WTC11 (cell line): ENCODE data around the gene MORC2. TPM values are rescaled to one million over a fixed set of nuclear protein-coding genes. Genes with fewer than 3 reads are reported as not detected.

Experiments used
- ATAC-seq: fragments of 200-7000 bp; cut with Tn5 transposase; 2 replicates; pipeline ENCODE4 v1.10.0; 2021; ENCODE audit warnings: mild to moderate bottlenecking, moderate library complexity
- CTCF ChIA-PET: fragments of 300-600 bp; sonication (Branson Sonifier 250); formaldehyde crosslinking; loops from one replicate; lab custom pipeline; 2021; ENCODE audit warnings: antibody characterized with exemption; lab: Charles Lee
- POLR2A ChIA-PET: fragments of 350-600 bp; sonication (Branson Sonifier 250); formaldehyde crosslinking; loops from one replicate; lab custom pipeline; 2021; ENCODE audit warnings: antibody characterized with exemption; lab: Charles Lee
- DNase-seq: peaks from one replicate; pipeline ENCODE4 v3.0.0; 2021; ENCODE audit warnings: low spot score
- H3K27ac Mint-ChIP-seq: 2 replicates; pipeline ENCODE4 v1.8.0; 2021; ENCODE audit warnings: mixed read lengths
- H3K27me3 Mint-ChIP-seq: 2 replicates; pipeline ENCODE4 v1.8.0; 2021; ENCODE audit warnings: low read depth, mild to moderate bottlenecking, moderate library complexity, mixed read lengths
- H3K36me3 Mint-ChIP-seq: 2 replicates; pipeline ENCODE4 v1.8.0; 2021; ENCODE audit warnings: mixed read lengths
- H3K4me1 Mint-ChIP-seq: 2 replicates; pipeline ENCODE4 v1.8.0; 2022; ENCODE audit warnings: mixed read lengths
- H3K4me3 Mint-ChIP-seq: 2 replicates; pipeline ENCODE4 v1.8.0; 2021; ENCODE audit warnings: mild to moderate bottlenecking, moderate library complexity, mixed read lengths
- H3K9me3 Mint-ChIP-seq: 2 replicates; pipeline ENCODE4 v1.8.0; 2021; ENCODE audit warnings: mixed read lengths
- ATF1 ChIP-seq: sonication (generic); formaldehyde crosslinking; IDR thresholded peaks from 2 replicates; pipeline ENCODE4 v1.8.1; 2023; ENCODE audit warnings: mild to moderate bottlenecking, moderate library complexity, missing genetic modification reagents
- GRHL2 ChIP-seq: fragments of 250-450 bp; sonication (Bioruptor Pico); IDR thresholded peaks from 2 replicates; pipeline ENCODE4 v1.8.0; 2022; ENCODE audit warnings: mild to moderate bottlenecking, moderate library complexity; ENCODE audit not compliant: insufficient replicate concordance, severe bottlenecking
- KAT7 ChIP-seq: sonication (generic); formaldehyde crosslinking; IDR thresholded peaks from 2 replicates; pipeline ENCODE4 v1.8.1; 2023; ENCODE audit warnings: missing genetic modification reagents, mild to moderate bottlenecking, borderline replicate concordance
- MYBL2 ChIP-seq: sonication (generic); formaldehyde crosslinking; IDR thresholded peaks from 2 replicates; pipeline ENCODE4 v1.8.1; 2023; ENCODE audit warnings: mild to moderate bottlenecking, moderate library complexity, missing genetic modification reagents
- PRRX2 ChIP-seq: fragments of 250-450 bp; sonication (Bioruptor Pico); IDR thresholded peaks from 2 replicates; pipeline ENCODE4 v1.8.0; 2021; ENCODE audit warnings: mild to moderate bottlenecking
- TEAD1 ChIP-seq: sonication (generic); formaldehyde crosslinking; IDR thresholded peaks from 2 replicates; pipeline ENCODE4 v1.8.0; 2022; ENCODE audit warnings: mild to moderate bottlenecking, missing genetic modification reagents
- total RNA-seq: library from RNA; stranded (reverse); gene quantifications from 3 replicates; pipeline ENCODE4 v1.2.3, GENCODE V29; 2021
- TF ChIP-seq, protein P1 (sequence below): fragments of 250-450 bp; sonication (Bioruptor Pico); IDR thresholded peaks from 2 replicates; pipeline ENCODE4 v1.9.0; 2021; ENCODE audit warnings: mild to moderate bottlenecking
- TF ChIP-seq, protein P2 (sequence below): sonication (generic); formaldehyde crosslinking; IDR thresholded peaks from 2 replicates; pipeline ENCODE4 v1.8.1; 2023; ENCODE audit warnings: mild to moderate bottlenecking, missing genetic modification reagents
- TF ChIP-seq, protein P3 (sequence below): sonication (generic); formaldehyde crosslinking; IDR thresholded peaks from 2 replicates; pipeline ENCODE4 v1.8.1; 2023; ENCODE audit warnings: mild to moderate bottlenecking, missing genetic modification reagents, moderate library complexity
- TF ChIP-seq, protein P4 (sequence below): sonication (generic); formaldehyde crosslinking; IDR thresholded peaks from 2 replicates; pipeline ENCODE4 v1.8.0; 2022; ENCODE audit warnings: mild to moderate bottlenecking, missing genetic modification reagents
- TF ChIP-seq, protein P5 (sequence below): sonication (generic); formaldehyde crosslinking; IDR thresholded peaks from 2 replicates; pipeline ENCODE4 v1.8.0; 2022; ENCODE audit warnings: missing genetic modification reagents
- TF ChIP-seq, protein P6 (sequence below): sonication (generic); formaldehyde crosslinking; IDR thresholded peaks from 2 replicates; pipeline ENCODE4 v1.8.1; 2023; ENCODE audit warnings: mild to moderate bottlenecking, missing genetic modification reagents

Gene MORC2
- total RNA-seq, 1 experiment from 2014 or later, result 62.3 TPM

DNA sequence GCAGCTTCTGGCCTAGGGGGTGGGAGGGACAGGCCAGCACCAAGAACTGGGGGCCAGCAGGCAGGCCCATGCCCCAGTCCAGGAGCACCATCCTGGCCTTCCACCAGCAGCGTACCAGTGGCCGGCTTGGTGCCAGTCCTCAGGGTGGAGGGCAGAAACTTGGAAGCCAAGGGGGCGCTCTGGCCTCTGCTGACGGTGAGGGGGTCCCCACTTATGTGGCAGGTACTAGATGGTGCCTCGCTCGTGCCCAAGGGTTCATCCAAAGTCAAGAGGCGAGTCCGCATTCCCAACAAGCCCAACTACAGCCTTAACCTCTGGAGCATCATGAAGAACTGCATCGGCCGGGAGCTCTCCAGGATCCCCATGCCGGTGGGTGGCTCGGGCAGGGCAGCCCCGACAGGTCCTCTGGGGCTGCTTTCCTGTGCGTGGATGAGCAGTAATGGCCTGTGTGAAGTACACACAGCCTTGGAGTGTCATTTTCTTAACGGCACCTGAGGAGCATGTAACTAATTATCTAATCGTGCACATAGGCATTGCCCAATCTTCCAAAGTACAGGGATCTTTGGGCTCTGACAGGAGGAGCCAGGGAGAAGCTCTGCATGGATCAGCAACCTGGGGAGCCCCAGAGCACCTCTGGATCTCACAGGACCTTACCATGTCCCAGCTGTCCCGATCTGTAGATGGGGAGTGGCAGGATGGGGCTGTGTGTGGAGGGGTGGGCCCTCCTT, 79.1 kb downstream of the MORC2 start:
- ATAC-seq, result no peak
- no peaks in the 10 kb centered on the region for H3K9me3 Mint-ChIP-seq
- no peak for DNase-seq
- no peaks in the 10 kb centered on the region; the same call in none of the 2 replicates for H3K27me3 Mint-ChIP-seq
- CTCF ChIA-PET, result interaction anchor here (1.0 to 1.9 kb wide), 5 partner anchors 28 to 200 kb away, joined by 3 to 6 read pairs (median 6); no protein-coding TSS in a partner anchor
- TF ChIP-seq, protein P1, sequence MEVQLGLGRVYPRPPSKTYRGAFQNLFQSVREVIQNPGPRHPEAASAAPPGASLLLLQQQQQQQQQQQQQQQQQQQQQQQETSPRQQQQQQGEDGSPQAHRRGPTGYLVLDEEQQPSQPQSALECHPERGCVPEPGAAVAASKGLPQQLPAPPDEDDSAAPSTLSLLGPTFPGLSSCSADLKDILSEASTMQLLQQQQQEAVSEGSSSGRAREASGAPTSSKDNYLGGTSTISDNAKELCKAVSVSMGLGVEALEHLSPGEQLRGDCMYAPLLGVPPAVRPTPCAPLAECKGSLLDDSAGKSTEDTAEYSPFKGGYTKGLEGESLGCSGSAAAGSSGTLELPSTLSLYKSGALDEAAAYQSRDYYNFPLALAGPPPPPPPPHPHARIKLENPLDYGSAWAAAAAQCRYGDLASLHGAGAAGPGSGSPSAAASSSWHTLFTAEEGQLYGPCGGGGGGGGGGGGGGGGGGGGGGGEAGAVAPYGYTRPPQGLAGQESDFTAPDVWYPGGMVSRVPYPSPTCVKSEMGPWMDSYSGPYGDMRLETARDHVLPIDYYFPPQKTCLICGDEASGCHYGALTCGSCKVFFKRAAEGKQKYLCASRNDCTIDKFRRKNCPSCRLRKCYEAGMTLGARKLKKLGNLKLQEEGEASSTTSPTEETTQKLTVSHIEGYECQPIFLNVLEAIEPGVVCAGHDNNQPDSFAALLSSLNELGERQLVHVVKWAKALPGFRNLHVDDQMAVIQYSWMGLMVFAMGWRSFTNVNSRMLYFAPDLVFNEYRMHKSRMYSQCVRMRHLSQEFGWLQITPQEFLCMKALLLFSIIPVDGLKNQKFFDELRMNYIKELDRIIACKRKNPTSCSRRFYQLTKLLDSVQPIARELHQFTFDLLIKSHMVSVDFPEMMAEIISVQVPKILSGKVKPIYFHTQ (CRISPR knock-in tag), result no peak
- TF ChIP-seq, protein P2, sequence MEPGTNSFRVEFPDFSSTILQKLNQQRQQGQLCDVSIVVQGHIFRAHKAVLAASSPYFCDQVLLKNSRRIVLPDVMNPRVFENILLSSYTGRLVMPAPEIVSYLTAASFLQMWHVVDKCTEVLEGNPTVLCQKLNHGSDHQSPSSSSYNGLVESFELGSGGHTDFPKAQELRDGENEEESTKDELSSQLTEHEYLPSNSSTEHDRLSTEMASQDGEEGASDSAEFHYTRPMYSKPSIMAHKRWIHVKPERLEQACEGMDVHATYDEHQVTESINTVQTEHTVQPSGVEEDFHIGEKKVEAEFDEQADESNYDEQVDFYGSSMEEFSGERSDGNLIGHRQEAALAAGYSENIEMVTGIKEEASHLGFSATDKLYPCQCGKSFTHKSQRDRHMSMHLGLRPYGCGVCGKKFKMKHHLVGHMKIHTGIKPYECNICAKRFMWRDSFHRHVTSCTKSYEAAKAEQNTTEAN (CRISPR knock-in tag), result no peak
- TF ChIP-seq, protein P3, sequence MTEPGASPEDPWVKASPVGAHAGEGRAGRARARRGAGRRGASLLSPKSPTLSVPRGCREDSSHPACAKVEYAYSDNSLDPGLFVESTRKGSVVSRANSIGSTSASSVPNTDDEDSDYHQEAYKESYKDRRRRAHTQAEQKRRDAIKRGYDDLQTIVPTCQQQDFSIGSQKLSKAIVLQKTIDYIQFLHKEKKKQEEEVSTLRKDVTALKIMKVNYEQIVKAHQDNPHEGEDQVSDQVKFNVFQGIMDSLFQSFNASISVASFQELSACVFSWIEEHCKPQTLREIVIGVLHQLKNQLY (CRISPR knock-in tag), result no peak
- TF ChIP-seq, protein P4, sequence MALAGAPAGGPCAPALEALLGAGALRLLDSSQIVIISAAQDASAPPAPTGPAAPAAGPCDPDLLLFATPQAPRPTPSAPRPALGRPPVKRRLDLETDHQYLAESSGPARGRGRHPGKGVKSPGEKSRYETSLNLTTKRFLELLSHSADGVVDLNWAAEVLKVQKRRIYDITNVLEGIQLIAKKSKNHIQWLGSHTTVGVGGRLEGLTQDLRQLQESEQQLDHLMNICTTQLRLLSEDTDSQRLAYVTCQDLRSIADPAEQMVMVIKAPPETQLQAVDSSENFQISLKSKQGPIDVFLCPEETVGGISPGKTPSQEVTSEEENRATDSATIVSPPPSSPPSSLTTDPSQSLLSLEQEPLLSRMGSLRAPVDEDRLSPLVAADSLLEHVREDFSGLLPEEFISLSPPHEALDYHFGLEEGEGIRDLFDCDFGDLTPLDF (CRISPR knock-in tag), result no peak
- TF ChIP-seq, protein P5, sequence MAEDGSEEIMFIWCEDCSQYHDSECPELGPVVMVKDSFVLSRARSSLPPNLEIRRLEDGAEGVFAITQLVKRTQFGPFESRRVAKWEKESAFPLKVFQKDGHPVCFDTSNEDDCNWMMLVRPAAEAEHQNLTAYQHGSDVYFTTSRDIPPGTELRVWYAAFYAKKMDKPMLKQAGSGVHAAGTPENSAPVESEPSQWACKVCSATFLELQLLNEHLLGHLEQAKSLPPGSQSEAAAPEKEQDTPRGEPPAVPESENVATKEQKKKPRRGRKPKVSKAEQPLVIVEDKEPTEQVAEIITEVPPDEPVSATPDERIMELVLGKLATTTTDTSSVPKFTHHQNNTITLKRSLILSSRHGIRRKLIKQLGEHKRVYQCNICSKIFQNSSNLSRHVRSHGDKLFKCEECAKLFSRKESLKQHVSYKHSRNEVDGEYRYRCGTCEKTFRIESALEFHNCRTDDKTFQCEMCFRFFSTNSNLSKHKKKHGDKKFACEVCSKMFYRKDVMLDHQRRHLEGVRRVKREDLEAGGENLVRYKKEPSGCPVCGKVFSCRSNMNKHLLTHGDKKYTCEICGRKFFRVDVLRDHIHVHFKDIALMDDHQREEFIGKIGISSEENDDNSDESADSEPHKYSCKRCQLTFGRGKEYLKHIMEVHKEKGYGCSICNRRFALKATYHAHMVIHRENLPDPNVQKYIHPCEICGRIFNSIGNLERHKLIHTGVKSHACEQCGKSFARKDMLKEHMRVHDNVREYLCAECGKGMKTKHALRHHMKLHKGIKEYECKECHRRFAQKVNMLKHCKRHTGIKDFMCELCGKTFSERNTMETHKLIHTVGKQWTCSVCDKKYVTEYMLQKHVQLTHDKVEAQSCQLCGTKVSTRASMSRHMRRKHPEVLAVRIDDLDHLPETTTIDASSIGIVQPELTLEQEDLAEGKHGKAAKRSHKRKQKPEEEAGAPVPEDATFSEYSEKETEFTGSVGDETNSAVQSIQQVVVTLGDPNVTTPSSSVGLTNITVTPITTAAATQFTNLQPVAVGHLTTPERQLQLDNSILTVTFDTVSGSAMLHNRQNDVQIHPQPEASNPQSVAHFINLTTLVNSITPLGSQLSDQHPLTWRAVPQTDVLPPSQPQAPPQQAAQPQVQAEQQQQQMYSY (CRISPR knock-in tag), result no peak
- no peak for TF ChIP-seq KAT7 (CRISPR knock-in tag)
- POLR2A ChIA-PET, result no interaction called here
- H3K4me3 Mint-ChIP-seq, result no peak overlapping the region
- peaks cover 22% of the 10 kb centered on the region for H3K4me1 Mint-ChIP-seq
- peaks cover 4% of the 10 kb centered on the region; the same call in 1 of the 2 replicates for H3K36me3 Mint-ChIP-seq
- H3K27ac Mint-ChIP-seq, result no peak overlapping the region

DNA sequence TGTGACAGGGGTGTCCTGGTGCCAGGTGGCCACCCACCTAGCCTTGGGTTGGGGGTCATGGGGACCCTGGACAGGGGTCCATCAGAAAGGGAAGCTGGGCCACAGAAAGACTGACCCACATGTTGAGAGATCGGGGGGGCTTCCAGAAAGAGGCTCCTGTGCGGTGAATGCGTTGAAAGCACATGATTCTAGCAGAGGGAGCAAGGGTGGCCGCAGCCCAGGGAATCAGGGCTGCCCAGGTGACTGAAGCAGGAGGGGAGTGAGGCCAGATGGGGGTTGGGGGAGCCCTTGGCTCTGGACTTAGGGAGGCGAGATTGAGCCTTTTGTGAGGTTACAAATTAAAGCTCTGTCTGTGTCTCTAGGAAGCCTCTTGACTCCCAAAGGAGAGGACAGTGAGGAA, 80.7 kb downstream of the MORC2 start:
- Mint-ChIP-seq H3K36me3 (peaks cover 4% of the 10 kb centered on the region; the same call in 1 of the 2 replicates), H3K4me1 (peaks cover 13% of the 10 kb centered on the region), H3K4me3 (no peak overlapping the region), H3K9me3 (no peaks in the 10 kb centered on the region), H3K27me3 (no peaks in the 10 kb centered on the region; the same call in 1 of the 2 replicates), H3K27ac (no peak overlapping the region)
- ChIA-PET POLR2A (no interaction called here), CTCF (interaction anchor here (0.6 to 1.6 kb wide), 2 partner anchors 124 to 381 kb away, joined by 3 to 6 read pairs; no protein-coding TSS in a partner anchor)
- ATAC-seq, result no peak
- TF ChIP-seq GRHL2 (CRISPR knock-in tag) (no peak), TEAD1 (CRISPR knock-in tag) (no peak), ATF1 (CRISPR knock-in tag) (no peak), MYBL2 (CRISPR knock-in tag) (no peak), PRRX2 (CRISPR knock-in tag) (no peak)
- TF ChIP-seq, protein P2 (CRISPR knock-in tag), result no peak
- TF ChIP-seq, protein P6, sequence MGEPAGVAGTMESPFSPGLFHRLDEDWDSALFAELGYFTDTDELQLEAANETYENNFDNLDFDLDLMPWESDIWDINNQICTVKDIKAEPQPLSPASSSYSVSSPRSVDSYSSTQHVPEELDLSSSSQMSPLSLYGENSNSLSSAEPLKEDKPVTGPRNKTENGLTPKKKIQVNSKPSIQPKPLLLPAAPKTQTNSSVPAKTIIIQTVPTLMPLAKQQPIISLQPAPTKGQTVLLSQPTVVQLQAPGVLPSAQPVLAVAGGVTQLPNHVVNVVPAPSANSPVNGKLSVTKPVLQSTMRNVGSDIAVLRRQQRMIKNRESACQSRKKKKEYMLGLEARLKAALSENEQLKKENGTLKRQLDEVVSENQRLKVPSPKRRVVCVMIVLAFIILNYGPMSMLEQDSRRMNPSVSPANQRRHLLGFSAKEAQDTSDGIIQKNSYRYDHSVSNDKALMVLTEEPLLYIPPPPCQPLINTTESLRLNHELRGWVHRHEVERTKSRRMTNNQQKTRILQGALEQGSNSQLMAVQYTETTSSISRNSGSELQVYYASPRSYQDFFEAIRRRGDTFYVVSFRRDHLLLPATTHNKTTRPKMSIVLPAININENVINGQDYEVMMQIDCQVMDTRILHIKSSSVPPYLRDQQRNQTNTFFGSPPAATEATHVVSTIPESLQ (CRISPR knock-in tag), result no peak
- no peak for DNase-seq
